GM12891 (cell line): ENCODE measurements around the gene ZMIZ2.

Source experiments
- POLR2A ChIP-seq: IDR thresholded peaks from 2 replicates; pipeline ENCODE4 v1.6.1; 2011; ENCODE audit warnings: low read depth, low read length, control low read depth
- POU2F2 ChIP-seq: IDR thresholded peaks from 2 replicates; pipeline ENCODE4 v1.6.1; 2011; ENCODE audit warnings: low read depth, mild to moderate bottlenecking, control low read depth, low read length, moderate library complexity

DNA sequence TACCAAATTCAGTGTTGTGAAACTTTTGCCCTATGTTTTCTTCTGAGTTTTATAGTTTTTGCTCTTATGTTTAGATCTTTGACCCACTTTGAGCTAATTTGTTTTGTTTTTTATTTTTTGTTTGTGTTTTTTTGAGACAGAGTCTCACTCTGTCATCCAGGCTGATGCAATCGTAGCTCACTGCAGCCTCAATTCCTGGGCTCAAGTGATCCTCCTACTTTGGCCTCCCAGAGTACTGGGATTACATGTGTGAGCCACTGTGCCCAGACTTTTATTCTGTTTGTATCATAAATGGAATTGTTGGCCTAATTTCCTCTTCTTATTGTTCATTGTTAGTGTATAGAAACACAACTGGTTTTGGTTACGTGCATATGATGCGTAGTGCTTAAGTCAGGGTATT is 43.2 kb upstream of the ZMIZ2 start:
- TF ChIP-seq POU2F2 (no peak), POLR2A (no peak)
